Measurements from ENCODE around the gene SLC35B4.

Gene SLC35B4

GRCh38 chr7:134255814-134256213 lies 60.9 kb downstream of the SLC35B4 start:
- Histone ChIP-seq H3K4me3 (ENCODE audit: low read depth, low read length) (no peak overlapping the region), H3K36me3 (ENCODE audit: control insufficient read depth, insufficient read depth, low read length) (no peaks in the 10 kb centered on the region), H3K4me1 (ENCODE audit: control insufficient read depth, insufficient read depth, low read length) (no peaks in the 10 kb centered on the region), H3K9me3 (ENCODE audit: control insufficient read depth, insufficient read depth, low read length) (no peaks in the 10 kb centered on the region), H3K9ac (ENCODE audit: low read depth, low read length) (no peak overlapping the region), H3K27me3 (ENCODE audit: control insufficient read depth, insufficient read depth, low read length) (no peaks in the 10 kb centered on the region), H3K27ac (ENCODE audit: low read depth, low read length) (no peak overlapping the region)

- Histone ChIP-seq H3K9me3 (ENCODE audit: control insufficient read depth, insufficient read depth, low read length) (no peaks in the 10 kb centered on the region), H3K4me3 (ENCODE audit: low read depth, low read length) (no peak overlapping the region), H3K27ac (ENCODE audit: low read depth, low read length) (no peak overlapping the region), H3K36me3 (ENCODE audit: control insufficient read depth, insufficient read depth, low read length) (no peaks in the 10 kb centered on the region), H3K4me1 (ENCODE audit: control insufficient read depth, insufficient read depth, low read length) (no peaks in the 10 kb centered on the region), H3K9ac (ENCODE audit: low read depth, low read length) (no peak overlapping the region), H3K27me3 (ENCODE audit: control insufficient read depth, insufficient read depth, low read length) (no peaks in the 10 kb centered on the region)
Observed at GRCh38 chr7:134254311-134254710, 62.4 kb downstream of the SLC35B4 start.

GRCh38 chr7:134248196-134248595 lies 68.5 kb downstream of the SLC35B4 start:
- Histone ChIP-seq H3K4me3 (ENCODE audit: low read depth, low read length) (no peak overlapping the region), H3K9me3 (ENCODE audit: control insufficient read depth, insufficient read depth, low read length) (no peaks in the 10 kb centered on the region), H3K4me1 (ENCODE audit: control insufficient read depth, insufficient read depth, low read length) (no peaks in the 10 kb centered on the region), H3K27me3 (ENCODE audit: control insufficient read depth, insufficient read depth, low read length) (no peaks in the 10 kb centered on the region), H3K27ac (ENCODE audit: low read depth, low read length) (no peak overlapping the region), H3K9ac (ENCODE audit: low read depth, low read length) (no peak overlapping the region), H3K36me3 (ENCODE audit: control insufficient read depth, insufficient read depth, low read length) (no peaks in the 10 kb centered on the region)

GRCh38 chr7:134246761-134247160 lies 70.0 kb downstream of the SLC35B4 start:
- Histone ChIP-seq H3K4me3 (ENCODE audit: low read depth, low read length) (no peak overlapping the region), H3K4me1 (ENCODE audit: control insufficient read depth, insufficient read depth, low read length) (no peaks in the 10 kb centered on the region), H3K36me3 (ENCODE audit: control insufficient read depth, insufficient read depth, low read length) (no peaks in the 10 kb centered on the region), H3K9me3 (ENCODE audit: control insufficient read depth, insufficient read depth, low read length) (no peaks in the 10 kb centered on the region), H3K27me3 (ENCODE audit: control insufficient read depth, insufficient read depth, low read length) (no peaks in the 10 kb centered on the region), H3K27ac (ENCODE audit: low read depth, low read length) (no peak overlapping the region), H3K9ac (ENCODE audit: low read depth, low read length) (no peak overlapping the region)

- no peak overlapping the region for H3K4me3 ChIP-seq (ENCODE audit: low read depth, low read length)
- no peak overlapping the region for H3K9ac ChIP-seq (ENCODE audit: low read depth, low read length)
- H3K27ac ChIP-seq (ENCODE audit: low read depth, low read length), result no peak overlapping the region
Observed at GRCh38 chr7:134246347-134246746, 70.4 kb downstream of the SLC35B4 start.

GRCh38 chr7:134245253-134245652 lies 71.5 kb downstream of the SLC35B4 start:
- H3K36me3 ChIP-seq (ENCODE audit: control insufficient read depth, insufficient read depth, low read length), result no peaks in the 10 kb centered on the region
- H3K27me3 ChIP-seq (ENCODE audit: control insufficient read depth, insufficient read depth, low read length), result no peaks in the 10 kb centered on the region
- no peaks in the 10 kb centered on the region for H3K9me3 ChIP-seq (ENCODE audit: control insufficient read depth, insufficient read depth, low read length)
- H3K4me1 ChIP-seq (ENCODE audit: control insufficient read depth, insufficient read depth, low read length), result no peaks in the 10 kb centered on the region
- no peak overlapping the region for H3K9ac ChIP-seq (ENCODE audit: low read depth, low read length)
- no peak overlapping the region for H3K4me3 ChIP-seq (ENCODE audit: low read depth, low read length)
- no peak overlapping the region for H3K27ac ChIP-seq (ENCODE audit: low read depth, low read length)

More at GRCh38 chr7:134246347-134246746, 70.4 kb downstream of the SLC35B4 start:
- Histone ChIP-seq H3K36me3 (ENCODE audit: control insufficient read depth, insufficient read depth, low read length) (no peaks in the 10 kb centered on the region), H3K9me3 (ENCODE audit: control insufficient read depth, insufficient read depth, low read length) (no peaks in the 10 kb centered on the region), H3K27me3 (ENCODE audit: control insufficient read depth, insufficient read depth, low read length) (no peaks in the 10 kb centered on the region), H3K4me1 (ENCODE audit: control insufficient read depth, insufficient read depth, low read length) (no peaks in the 10 kb centered on the region)

Data from HUES48 (cell line).